NCI-H1048 (cell line): Measurements from ENCODE around the gene KRTAP10-12.

Source experiments
- DNase-seq: peaks from one replicate; lab custom pipeline; 2025; lab: John Stamatoyannopoulos, UW

KRTAP10-12 gene

GRCh38 chr21:44699502-44700001, 2.6 kb downstream of the KRTAP10-12 start:
- DNase-seq = no peak

GRCh38 chr21:44700101-44701022, 3.4 kb downstream of the KRTAP10-12 start:
- no peak for DNase-seq

- no peak for DNase-seq
Observed at GRCh38 chr21:44701023-44701400, 4.0 kb downstream of the KRTAP10-12 start.

- no peak for DNase-seq
Observed at GRCh38 chr21:44701541-44701940, 4.6 kb downstream of the KRTAP10-12 start.

- no peak for DNase-seq
Observed at GRCh38 chr21:44702111-44702972, 5.4 kb downstream of the KRTAP10-12 start.

GRCh38 chr21:44702973-44703730, 6.2 kb downstream of the KRTAP10-12 start:
- no peak for DNase-seq

- no peak for DNase-seq
Observed at GRCh38 chr21:44703731-44704635, 7.0 kb downstream of the KRTAP10-12 start.

- no peak for DNase-seq
Observed at GRCh38 chr21:44704636-44705001, 7.6 kb downstream of the KRTAP10-12 start.

- no peak for DNase-seq
Observed at GRCh38 chr21:44706026-44706705, 9.2 kb downstream of the KRTAP10-12 start.

- DNase-seq = no peak
Observed at GRCh38 chr21:44706706-44707581, 10.0 kb downstream of the KRTAP10-12 start.

GRCh38 chr21:44708213-44708865, 11.4 kb downstream of the KRTAP10-12 start:
- DNase-seq = no peak

GRCh38 chr21:44708866-44709425, 12.0 kb downstream of the KRTAP10-12 start:
- no peak for DNase-seq

GRCh38 chr21:44709426-44710293, 12.7 kb downstream of the KRTAP10-12 start:
- no peak for DNase-seq

- no peak for DNase-seq
Observed at GRCh38 chr21:44710294-44710665, 13.3 kb downstream of the KRTAP10-12 start.

- DNase-seq = no peak
Observed at GRCh38 chr21:44710756-44711326, 13.9 kb downstream of the KRTAP10-12 start.

GRCh38 chr21:44711327-44712202, 14.6 kb downstream of the KRTAP10-12 start, which contains the start of gene TSPEAR:
Gene TSPEAR, minus strand, starts transcription at chr21:44711572. Its CDS starts 58 bp downstream, at chr21:44711514.
- no peak for DNase-seq
